Vagina (tissue), 2 donors: Measurements from ENCODE around the gene RPLP2.

ENCODE experiments used
- POLR2A ChIP-seq, 2 donors: fragments of 450-650 bp; IDR thresholded peaks; one replicate each; pipeline ENCODE4 v1.6.1; 2017; ENCODE audit warnings: antibody characterized with exemption in 2 of 2, mild to moderate bottlenecking in 2 of 2, moderate library complexity in 2 of 2
- POLR2AphosphoS5 ChIP-seq, 2 donors: sonication (generic); formaldehyde crosslinking; IDR thresholded peaks; one replicate each; pipeline ENCODE4 v1.9.0; 2017; ENCODE audit warnings: antibody characterized with exemption in 2 of 2, mild to moderate bottlenecking in 2 of 2, low read depth in 1 of 2; ENCODE audit not compliant: insufficient read depth in 1 of 2
- TF ChIP-seq, protein P1 (sequence below), 3 experiments: fragments of 450-650 bp in 2 of 3; fragments of 200-600 bp in 1 of 3; sonication (generic) in 1 of 3; IDR thresholded peaks; one replicate each; pipeline ENCODE4 v1.5.1; 2017 to 2019; ENCODE audit warnings: antibody characterized with exemption in 3 of 3, mild to moderate bottlenecking in 2 of 3, moderate library complexity in 2 of 3

DNA sequence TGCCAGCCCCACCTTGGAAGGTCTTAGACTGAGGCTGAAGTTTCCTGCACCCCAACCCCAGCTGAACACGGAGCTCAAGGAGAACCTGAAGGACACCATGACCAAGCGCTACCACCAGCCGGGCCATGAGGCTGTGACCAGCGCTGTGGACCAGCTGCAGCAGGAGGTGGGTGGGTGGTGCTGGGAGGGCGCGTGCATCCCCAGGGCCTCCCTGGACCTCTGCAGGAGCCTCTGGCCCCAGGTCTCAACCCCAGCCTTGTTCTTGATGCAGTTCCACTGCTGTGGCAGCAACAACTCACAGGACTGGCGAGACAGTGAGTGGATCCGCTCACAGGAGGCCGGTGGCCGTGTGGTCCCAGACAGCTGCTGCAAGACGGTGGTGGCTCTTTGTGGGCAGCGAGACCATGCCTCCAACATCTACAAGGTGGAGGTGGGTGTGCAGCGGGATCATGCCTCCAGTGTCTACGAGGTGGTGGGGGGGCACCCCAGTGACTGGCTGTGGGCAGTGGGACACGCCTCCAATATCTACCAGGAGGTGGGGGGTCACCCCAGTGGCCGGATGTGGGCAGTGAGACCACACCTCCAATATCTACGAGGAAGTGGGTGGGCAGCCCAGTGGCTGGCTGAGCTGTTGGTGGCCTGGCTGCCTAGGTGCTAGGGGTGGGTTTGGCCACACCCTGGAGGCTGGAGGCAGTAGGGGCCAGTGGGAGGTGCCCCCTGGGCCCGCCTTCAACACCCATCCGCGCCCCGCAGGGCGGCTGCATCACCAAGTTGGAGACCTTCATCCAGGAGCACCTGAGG lies 27.6 kb downstream of the RPLP2 start:
- TF ChIP-seq, protein P1, sequence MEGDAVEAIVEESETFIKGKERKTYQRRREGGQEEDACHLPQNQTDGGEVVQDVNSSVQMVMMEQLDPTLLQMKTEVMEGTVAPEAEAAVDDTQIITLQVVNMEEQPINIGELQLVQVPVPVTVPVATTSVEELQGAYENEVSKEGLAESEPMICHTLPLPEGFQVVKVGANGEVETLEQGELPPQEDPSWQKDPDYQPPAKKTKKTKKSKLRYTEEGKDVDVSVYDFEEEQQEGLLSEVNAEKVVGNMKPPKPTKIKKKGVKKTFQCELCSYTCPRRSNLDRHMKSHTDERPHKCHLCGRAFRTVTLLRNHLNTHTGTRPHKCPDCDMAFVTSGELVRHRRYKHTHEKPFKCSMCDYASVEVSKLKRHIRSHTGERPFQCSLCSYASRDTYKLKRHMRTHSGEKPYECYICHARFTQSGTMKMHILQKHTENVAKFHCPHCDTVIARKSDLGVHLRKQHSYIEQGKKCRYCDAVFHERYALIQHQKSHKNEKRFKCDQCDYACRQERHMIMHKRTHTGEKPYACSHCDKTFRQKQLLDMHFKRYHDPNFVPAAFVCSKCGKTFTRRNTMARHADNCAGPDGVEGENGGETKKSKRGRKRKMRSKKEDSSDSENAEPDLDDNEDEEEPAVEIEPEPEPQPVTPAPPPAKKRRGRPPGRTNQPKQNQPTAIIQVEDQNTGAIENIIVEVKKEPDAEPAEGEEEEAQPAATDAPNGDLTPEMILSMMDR (IDR thresholded peaks at IDR 0.05), result no peak
- TF ChIP-seq POLR2AphosphoS5 (IDR thresholded peaks at IDR 0.05; ENCODE audit: insufficient read depth in 1 of 2, low read depth in 1 of 2), result no peak
- no peak for TF ChIP-seq POLR2A (IDR thresholded peaks at IDR 0.05)
